NOMO-1 treated with DMSO at 0.1 percent for 48 hours (cell line): ENCODE data around the gene NPAS3.
A peak's percentile ranks its signal among the peaks of the same experiment; 100 is the strongest.

Experiments
- DNase-seq: peaks from one replicate; lab custom pipeline; 2025; ENCODE audit not compliant: unreplicated experiment; lab: John Stamatoyannopoulos, UW

NPAS3 gene

GRCh38 chr14:33541171-33541570 is 602.5 kb downstream of the NPAS3 start:
- no peak for DNase-seq

GRCh38 chr14:33542338-33543287 is 603.9 kb downstream of the NPAS3 start:
- no peak for DNase-seq

GRCh38 chr14:33545696-33546095 is 607.0 kb downstream of the NPAS3 start:
- DNase-seq, result no peak

- no peak for DNase-seq
Measured at GRCh38 chr14:33548606-33549005, 609.9 kb downstream of the NPAS3 start.

- DNase-seq, result no peak
Measured at GRCh38 chr14:33551963-33552362, 613.3 kb downstream of the NPAS3 start.

- DNase-seq, result no peak
Measured at GRCh38 chr14:33553706-33554278, 615.1 kb downstream of the NPAS3 start.

- DNase-seq, result no peak
Measured at GRCh38 chr14:33554988-33555387, 616.3 kb downstream of the NPAS3 start.

GRCh38 chr14:33555710-33556350 is 617.2 kb downstream of the NPAS3 start:
- no peak for DNase-seq

- no peak for DNase-seq
Measured at GRCh38 chr14:33556382-33557121, 617.9 kb downstream of the NPAS3 start.

GRCh38 chr14:33560718-33561431 is 622.2 kb downstream of the NPAS3 start:
- no peak for DNase-seq

- DNase-seq, result no peak
Measured at GRCh38 chr14:33561488-33562175, 623.0 kb downstream of the NPAS3 start.

GRCh38 chr14:33563191-33563900 is 624.7 kb downstream of the NPAS3 start:
- DNase-seq, result no peak

- no peak for DNase-seq
Measured at GRCh38 chr14:33563901-33564197, 625.2 kb downstream of the NPAS3 start.

GRCh38 chr14:33564774-33565630 is 626.3 kb downstream of the NPAS3 start:
- DNase-seq, result peak; percentile 18

GRCh38 chr14:33566082-33566481 is 627.4 kb downstream of the NPAS3 start:
- DNase-seq, result no peak

GRCh38 chr14:33567023-33567728 is 628.5 kb downstream of the NPAS3 start:
- no peak for DNase-seq

- no peak for DNase-seq
Measured at GRCh38 chr14:33567731-33568130, 629.1 kb downstream of the NPAS3 start.
